GM21390 (cell line): Measurements from ENCODE around the gene NIPSNAP2.
"Not testable (repeated sequence)": the region's sequence is repeated elsewhere in the genome, so short reads cannot be mapped to it uniquely, and the experiment has no call there.

Experiments used
- ATAC-seq: cut with Tn5 transposase; IDR thresholded peaks from one replicate; pipeline ENCODE4 v1.9.1; 2021; ENCODE audit not compliant: unreplicated experiment

The NIPSNAP2 gene

DNA sequence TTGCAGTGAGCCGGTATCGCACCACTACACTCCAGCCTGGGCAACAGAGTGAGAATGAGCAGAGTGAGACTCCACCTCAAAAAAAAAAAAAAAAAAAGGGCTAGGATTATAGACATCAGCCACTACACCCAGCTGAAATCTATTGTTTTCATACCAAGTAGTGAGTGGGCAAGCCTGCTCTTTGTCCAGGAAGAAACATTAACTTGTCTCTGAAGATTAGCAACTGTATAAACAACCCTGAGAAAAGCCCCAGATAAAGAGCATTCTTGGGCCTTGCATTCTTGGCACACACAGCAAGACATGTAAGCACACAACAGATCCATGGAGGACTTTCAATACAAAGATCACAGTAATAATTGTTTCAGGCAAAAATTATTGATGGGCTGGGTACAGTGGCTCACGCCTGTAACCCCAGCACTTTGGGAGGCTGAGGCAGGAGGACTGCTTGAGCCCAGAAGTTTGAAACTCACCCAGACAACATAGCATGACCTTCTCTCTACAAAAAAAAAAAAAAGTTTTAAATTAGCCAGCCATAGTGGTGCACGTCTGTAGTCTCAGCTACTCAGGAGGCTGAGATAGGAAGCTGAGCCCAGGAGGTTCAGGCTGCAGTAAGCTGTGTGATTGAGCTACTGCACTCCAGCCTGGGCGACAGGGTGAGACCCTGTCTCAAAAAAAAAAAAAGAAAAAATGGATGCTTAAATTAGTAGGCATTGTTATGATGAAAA lies 82.5 kb downstream of the NIPSNAP2 start:
- no peak for ATAC-seq

DNA sequence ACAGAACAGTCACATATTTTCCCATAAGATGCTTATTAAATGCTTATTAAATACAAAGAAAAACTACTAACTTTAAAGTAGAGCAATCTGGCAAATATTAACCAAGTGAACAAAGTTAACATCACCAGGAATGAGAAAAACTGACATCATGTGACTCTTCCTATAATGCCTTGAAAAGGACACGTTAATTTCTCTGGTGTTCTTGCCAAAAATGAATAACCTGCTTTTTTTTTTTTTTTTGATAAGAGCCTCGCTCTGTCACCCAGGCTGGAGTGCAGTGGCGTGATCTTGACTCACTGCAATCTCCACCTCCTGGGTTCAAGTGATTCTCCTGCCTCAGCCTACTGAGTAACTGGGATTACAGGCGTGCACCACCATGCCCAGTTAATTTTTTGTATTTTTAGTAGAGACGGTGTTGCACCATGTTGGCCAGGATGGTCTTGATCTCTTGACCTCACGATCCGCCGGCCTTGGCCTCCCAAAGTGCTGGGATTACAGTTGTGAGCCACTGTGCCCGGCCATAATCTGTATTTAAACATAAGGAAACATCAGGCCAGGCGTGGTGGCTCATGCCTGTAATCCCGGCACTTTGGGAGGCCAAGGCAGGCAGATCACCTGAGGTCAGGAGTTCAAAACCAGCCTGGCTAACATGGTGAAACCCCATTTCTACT lies 83.2 kb downstream of the NIPSNAP2 start:
- not testable (repeated sequence) for ATAC-seq

DNA sequence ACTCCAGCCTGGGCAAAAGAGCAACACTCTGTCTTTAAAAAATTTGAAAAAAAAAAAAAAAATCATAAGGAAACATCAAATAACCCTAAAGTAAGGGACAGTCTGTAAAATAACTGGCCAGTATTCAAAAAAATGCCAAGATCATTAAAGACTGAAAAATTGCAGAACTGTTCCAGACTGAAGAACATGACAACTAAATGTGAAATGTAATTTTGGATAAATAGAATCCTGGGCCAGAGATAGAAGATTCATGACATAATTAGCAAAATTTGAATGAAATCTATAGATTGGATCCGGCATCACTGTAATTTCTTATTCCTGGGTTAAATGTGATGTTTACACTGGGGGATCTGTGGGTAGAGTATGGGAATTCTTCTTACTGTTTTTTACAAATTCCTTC lies 83.9 kb downstream of the NIPSNAP2 start:
- no peak for ATAC-seq

DNA sequence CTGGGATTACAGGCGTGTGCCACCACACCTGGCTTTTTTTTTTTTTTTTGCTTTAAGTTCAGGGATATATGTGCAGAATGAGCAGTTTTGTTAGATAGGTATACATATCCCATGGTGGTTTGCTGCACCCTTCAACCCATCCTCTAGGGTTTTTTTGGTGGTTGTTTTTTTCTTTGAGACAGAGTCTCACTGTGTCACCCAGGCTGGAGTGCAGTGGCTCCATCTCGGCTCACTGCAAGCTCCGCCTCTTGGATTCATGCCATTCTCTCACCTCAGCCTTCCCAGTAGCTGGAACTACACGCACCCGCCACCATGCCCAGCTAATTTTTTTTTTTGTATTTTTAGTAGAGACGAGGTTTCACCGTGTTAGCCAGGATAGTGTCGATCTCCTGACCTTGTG lies 84.4 kb downstream of the NIPSNAP2 start:
- ATAC-seq: not testable (repeated sequence)
